ENCODE data around the gene COL7A1. TPM values are rescaled to one million over a fixed set of nuclear protein-coding genes. Genes with fewer than 3 reads are reported as not detected.

The COL7A1 gene
- total RNA-seq, 3 donors from 2014 or later (not counting 1 experiment from before 2014, with no cell fraction given), result 0.54 to 1.7 (median 1.4) TPM

DNA sequence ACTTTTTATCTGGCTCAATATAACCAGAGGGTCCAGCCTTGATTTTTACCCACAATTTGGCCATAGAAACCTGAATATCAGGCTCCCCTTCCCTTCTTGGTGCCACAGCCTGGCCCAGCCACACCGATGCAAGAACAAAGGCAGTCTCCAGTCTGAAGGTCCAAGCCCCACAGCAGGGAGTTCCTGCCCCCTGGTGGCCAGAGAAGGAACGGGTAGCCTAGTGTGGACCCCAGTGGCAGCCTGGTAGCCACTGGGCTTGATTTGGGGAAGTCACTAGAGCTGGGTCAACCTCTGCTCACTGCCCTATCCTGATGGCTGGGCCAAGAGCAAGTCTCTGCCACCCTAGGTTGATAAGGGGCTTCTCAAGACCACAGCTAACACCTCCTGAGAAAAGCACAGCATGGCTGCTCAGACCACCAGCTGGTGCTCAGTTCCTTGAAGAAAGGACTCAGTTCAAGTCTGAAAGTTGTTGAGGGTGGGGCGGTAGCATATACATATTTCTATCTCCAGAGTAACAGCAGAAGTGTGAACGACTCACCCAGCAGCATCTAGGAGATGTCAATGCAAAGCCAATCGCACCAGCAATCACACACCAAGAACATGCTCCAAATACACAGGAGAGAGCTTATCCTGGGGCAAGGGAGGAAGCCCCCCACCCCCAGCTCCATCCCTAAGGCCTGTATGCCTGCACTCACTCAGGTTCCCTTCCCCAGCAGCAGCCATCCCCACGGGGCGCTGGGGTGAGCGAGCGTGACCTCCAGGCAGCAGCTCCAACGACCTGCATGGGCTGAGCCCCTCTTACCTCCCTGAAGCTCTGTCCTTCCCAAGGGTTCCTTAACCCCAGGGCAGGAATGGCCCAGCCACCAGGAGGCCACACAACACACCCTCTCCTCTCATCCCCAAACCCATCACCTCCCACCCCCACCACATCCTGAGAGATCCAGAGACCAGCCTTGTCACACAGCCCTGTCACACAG, 46.1 kb downstream of the COL7A1 start:
- DNase-seq (peak; percentile 80 to 89), ATAC-seq (peak; percentile 92 to 100 (median 99))
- H3K27me3 Mint-ChIP-seq (ENCODE audit: low read depth in 2 of 2), result no peaks in the 10 kb centered on the region
- intact Hi-C loops (cut with micrococcal nuclease), result loop anchor here (1.0 kb wide), 2 partner anchors 148 to 276 kb away; no protein-coding TSS in a partner anchor
- H3K4me3 ChIP-seq (ENCODE audit: low read length), result no peak overlapping the region
- TF ChIP-seq, protein P1, sequence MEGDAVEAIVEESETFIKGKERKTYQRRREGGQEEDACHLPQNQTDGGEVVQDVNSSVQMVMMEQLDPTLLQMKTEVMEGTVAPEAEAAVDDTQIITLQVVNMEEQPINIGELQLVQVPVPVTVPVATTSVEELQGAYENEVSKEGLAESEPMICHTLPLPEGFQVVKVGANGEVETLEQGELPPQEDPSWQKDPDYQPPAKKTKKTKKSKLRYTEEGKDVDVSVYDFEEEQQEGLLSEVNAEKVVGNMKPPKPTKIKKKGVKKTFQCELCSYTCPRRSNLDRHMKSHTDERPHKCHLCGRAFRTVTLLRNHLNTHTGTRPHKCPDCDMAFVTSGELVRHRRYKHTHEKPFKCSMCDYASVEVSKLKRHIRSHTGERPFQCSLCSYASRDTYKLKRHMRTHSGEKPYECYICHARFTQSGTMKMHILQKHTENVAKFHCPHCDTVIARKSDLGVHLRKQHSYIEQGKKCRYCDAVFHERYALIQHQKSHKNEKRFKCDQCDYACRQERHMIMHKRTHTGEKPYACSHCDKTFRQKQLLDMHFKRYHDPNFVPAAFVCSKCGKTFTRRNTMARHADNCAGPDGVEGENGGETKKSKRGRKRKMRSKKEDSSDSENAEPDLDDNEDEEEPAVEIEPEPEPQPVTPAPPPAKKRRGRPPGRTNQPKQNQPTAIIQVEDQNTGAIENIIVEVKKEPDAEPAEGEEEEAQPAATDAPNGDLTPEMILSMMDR (IDR thresholded peaks at IDR 0.05), result peak; percentile 89
- H3K27me3 ChIP-seq (ENCODE audit: control insufficient read depth, insufficient read depth, low read length), result no peaks in the 10 kb centered on the region
- no peaks in the 10 kb centered on the region for H3K36me3 ChIP-seq (ENCODE audit: control insufficient read depth, insufficient read depth, low read length)
- H3K27ac Mint-ChIP-seq, result no peak overlapping the region
- H3K27ac ChIP-seq (ENCODE audit: low read length), result no peak overlapping the region
- H3K4me3 Mint-ChIP-seq, result no peak overlapping the region
- peaks cover 8% of the 10 kb centered on the region for H3K4me1 ChIP-seq (ENCODE audit: control insufficient read depth, insufficient read depth, low read length)
- no peaks in the 10 kb centered on the region for H3K9me3 Mint-ChIP-seq
- no peaks in the 10 kb centered on the region for H3K9me3 ChIP-seq (ENCODE audit: control insufficient read depth, insufficient read depth, low read length)
- 72% methylated on average over 10 of the region's 10 CpGs for WGBS (ENCODE audit: insufficient coverage)
- H3K4me1 Mint-ChIP-seq, result no peaks in the 10 kb centered on the region
- no peaks in the 10 kb centered on the region for H3K36me3 Mint-ChIP-seq

DNA sequence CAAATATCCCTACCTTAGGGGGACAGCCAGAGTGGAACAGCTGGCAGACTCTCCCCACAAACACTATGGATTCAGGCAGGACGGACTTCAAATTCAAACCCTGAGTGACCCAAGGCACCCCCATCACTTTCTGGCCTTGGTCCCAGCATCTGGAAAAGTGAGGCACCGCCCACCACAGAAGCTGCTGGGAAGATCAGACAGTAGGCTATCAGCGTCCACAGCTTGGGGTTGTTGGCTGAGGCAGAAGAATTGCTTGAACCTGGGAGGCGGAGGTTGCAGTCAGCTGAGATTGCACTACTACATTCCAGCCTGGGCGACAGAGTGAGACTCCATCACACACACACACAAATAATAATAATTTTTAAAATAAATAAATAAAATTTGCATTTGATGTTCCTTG, 47.0 kb downstream of the COL7A1 start:
- H3K27me3 ChIP-seq (ENCODE audit: control insufficient read depth, insufficient read depth, low read length), result no peaks in the 10 kb centered on the region
- DNase-seq (no peak), ATAC-seq (no peak)
- intact Hi-C loops (cut with micrococcal nuclease), result loop anchor here (1.0 kb wide), 2 partner anchors 147 to 275 kb away; no protein-coding TSS in a partner anchor
- Mint-ChIP-seq H3K4me1 (no peaks in the 10 kb centered on the region), H3K27me3 (ENCODE audit: low read depth in 2 of 2) (no peaks in the 10 kb centered on the region), H3K4me3 (no peak overlapping the region), H3K27ac (no peak overlapping the region), H3K36me3 (no peaks in the 10 kb centered on the region), H3K9me3 (no peaks in the 10 kb centered on the region)
- 92% methylated on average over 3 of the region's 5 CpGs for WGBS (ENCODE audit: insufficient coverage)
- H3K4me3 ChIP-seq (ENCODE audit: low read length), result no peak overlapping the region
- TF ChIP-seq, protein P1 (IDR thresholded peaks at IDR 0.05), result no peak
- no peaks in the 10 kb centered on the region for H3K9me3 ChIP-seq (ENCODE audit: control insufficient read depth, insufficient read depth, low read length)
- H3K27ac ChIP-seq (ENCODE audit: low read length), result no peak overlapping the region
- H3K36me3 ChIP-seq (ENCODE audit: control insufficient read depth, insufficient read depth, low read length), result no peaks in the 10 kb centered on the region
- H3K4me1 ChIP-seq (ENCODE audit: control insufficient read depth, insufficient read depth, low read length), result peaks cover 8% of the 10 kb centered on the region

DNA sequence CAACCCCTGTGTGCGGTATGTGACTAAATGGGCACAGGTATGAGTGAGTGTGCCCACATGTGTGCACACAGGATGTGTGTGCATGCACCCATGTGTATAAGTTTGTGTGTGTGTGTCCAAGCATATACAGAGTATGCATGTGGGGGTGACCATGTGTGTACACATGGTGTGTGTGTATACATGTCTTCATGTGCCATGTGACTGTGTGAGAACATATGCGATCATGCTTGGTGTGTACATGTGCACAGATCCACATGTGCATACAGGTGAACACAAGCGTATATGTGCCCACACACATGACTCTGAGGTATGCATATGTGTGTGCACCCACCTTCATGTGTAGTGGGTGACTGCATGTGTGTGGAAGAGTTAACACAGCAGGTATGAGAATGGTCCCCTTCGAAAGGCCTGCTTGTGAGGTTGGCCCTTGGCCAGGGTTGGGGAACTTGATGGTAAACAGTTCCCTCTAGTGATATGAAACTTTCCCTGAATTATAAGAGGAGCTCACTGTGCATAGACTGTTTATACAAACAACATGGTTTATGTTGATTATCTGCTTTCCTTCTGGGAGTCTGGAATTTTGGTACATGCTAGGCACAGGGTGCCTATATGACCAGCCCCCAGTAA, 48.8 kb downstream of the COL7A1 start:
- Mint-ChIP-seq H3K27me3 (ENCODE audit: low read depth in 2 of 2) (no peaks in the 10 kb centered on the region), H3K27ac (no peak overlapping the region), H3K36me3 (no peaks in the 10 kb centered on the region), H3K4me1 (no peaks in the 10 kb centered on the region), H3K4me3 (no peak overlapping the region), H3K9me3 (no peaks in the 10 kb centered on the region)
- no peaks in the 10 kb centered on the region for H3K36me3 ChIP-seq (ENCODE audit: control insufficient read depth, insufficient read depth, low read length)
- H3K4me1 ChIP-seq (ENCODE audit: control insufficient read depth, insufficient read depth, low read length), result peaks cover 8% of the 10 kb centered on the region
- intact Hi-C loops (cut with micrococcal nuclease), result no loop called here
- H3K27me3 ChIP-seq (ENCODE audit: control insufficient read depth, insufficient read depth, low read length), result no peaks in the 10 kb centered on the region
- WGBS (ENCODE audit: insufficient coverage), result 90% methylated on average over 4 of the region's 4 CpGs
- no peak overlapping the region for H3K4me3 ChIP-seq (ENCODE audit: low read length)
- TF ChIP-seq, protein P1 (IDR thresholded peaks at IDR 0.05), result no peak
- no peak for ATAC-seq
- H3K27ac ChIP-seq (ENCODE audit: low read length), result no peak overlapping the region
- no peak for DNase-seq
- no peaks in the 10 kb centered on the region for H3K9me3 ChIP-seq (ENCODE audit: control insufficient read depth, insufficient read depth, low read length)

Data from natural killer cell (primary cell).